Lower leg skin (tissue), 4 donors: Measurements from ENCODE around the gene TNFAIP2. TPM values are rescaled to one million over a fixed set of nuclear protein-coding genes. Genes with fewer than 3 reads are reported as not detected.

Experiments used
- DNase-seq, 2 donors: peaks; one replicate each; pipeline ENCODE4 v3.0.0-alpha.2; 2019; ENCODE audit warnings: low spot score in 2 of 2
- H3K4me3 ChIP-seq: fragments of 200-600 bp; sonication (generic); 2 replicates; pipeline ENCODE4 v1.5.1; 2017; ENCODE audit warnings: mild to moderate bottlenecking, low read depth; ENCODE audit not compliant: poor library complexity, severe bottlenecking
- CTCF ChIP-seq, 3 donors: fragments of 450-650 bp; IDR thresholded peaks; one replicate each; pipeline ENCODE4 v1.5.1; 2016; ENCODE audit warnings: antibody characterized with exemption in 3 of 3, mild to moderate bottlenecking in 3 of 3, moderate library complexity in 2 of 3
- POLR2A ChIP-seq, 2 donors: fragments of 450-650 bp; IDR thresholded peaks; one replicate each; pipeline ENCODE4 v1.6.1; 2016 to 2017; ENCODE audit warnings: antibody characterized with exemption in 2 of 2, mild to moderate bottlenecking in 1 of 2, moderate library complexity in 1 of 2
- WGBS, 2 donors: methylation state at CpG; one replicate each; pipeline ENCODE4 v1.1.5; 2018; 5-methylcytosine and 5-hydroxymethylcytosine counted together
- intact Hi-C: fragments of 100-400 bp; cut with DNase I; formaldehyde crosslinking; loops from one replicate; pipeline ENCODE4 v1.15.0; 2023; ENCODE audit warnings: low total_unique reads
- total RNA-seq, 4 donors: library from RNA; depleted of rRNA; stranded (reverse); fragments of >200 nt; gene quantifications; one replicate each; pipeline ENCODE4 v1.1.0, GENCODE V29; 2016

The TNFAIP2 gene
- total RNA-seq, 4 donors from 2014 or later: 8.2 to 33.6 (median 20.3) TPM

DNA sequence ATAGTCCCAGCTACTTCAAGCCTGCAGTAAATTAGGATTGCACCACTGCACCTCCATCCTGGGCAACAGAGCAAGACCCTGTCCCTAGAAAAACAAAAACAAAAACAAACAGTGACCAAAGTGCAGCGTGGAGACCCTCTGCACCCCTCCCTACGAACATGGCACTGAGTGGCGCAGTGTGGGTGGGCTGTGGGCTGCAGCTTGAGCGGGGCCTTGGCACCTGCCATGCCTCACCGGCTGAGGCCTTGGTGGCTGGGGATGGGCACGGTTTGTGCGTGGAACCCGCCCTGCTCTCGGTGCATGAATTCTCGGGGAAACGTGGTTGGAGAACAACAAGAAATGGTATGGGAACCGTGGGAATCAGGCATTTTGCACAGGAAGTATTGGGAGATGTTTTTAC, 60.8 kb downstream of the TNFAIP2 start:
- no peak for DNase-seq
- intact Hi-C loops: no loop called here
- TF ChIP-seq CTCF (IDR thresholded peaks at IDR 0.05): no peak
- TF ChIP-seq POLR2A (IDR thresholded peaks at IDR 0.05): no peak
- H3K4me3 ChIP-seq: no peak overlapping the region
- WGBS, 2 donors: 80 to 88% methylated on average over 12 of the region's 12 CpGs

DNA sequence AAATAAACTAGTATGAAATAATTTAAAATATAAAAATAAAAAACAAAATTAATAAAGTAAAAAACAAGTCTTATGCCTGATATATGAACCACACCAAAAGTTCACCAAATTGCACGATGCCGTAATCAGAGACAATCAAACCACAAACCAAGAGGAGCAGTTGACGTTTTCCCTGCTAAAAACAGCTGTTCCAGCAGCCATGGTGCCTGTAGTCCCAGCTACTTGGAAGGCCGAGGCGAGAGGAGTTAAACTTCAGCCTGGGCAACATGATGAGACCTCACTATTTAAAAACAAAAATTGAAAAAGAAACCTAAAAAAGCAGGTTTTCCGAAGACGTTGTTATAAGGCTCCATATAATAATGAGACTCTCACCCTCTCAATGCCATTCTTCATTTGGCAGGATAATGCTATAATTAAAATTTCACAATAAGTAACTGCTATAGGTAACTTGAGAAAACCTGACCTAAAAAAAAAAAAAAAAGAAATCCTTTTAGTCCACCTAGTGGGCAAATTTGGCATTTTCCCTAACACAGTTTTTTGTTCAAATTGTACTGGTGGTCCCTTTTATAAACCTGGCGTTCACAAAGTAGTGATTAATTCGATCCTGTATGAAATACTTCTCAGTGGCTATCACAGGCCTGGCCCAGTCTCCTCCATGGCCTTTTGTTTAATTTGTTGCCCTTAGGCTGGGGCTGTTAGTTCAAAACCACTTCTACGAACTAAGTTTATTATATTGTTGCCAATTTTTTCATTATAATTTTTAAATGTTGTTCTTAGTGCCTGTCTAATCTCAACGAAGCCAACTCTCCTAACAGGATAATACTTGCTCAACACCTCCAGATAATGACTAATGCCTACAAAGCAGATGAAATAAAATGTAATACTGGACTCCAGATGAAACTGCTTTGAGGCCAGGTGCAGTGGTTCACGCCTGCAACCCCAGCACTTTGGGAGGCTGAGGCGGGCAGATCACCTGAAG, 62.1 kb downstream of the TNFAIP2 start:
- H3K4me3 ChIP-seq: no peak overlapping the region
- intact Hi-C loops: no loop called here
- TF ChIP-seq CTCF (IDR thresholded peaks at IDR 0.05): peak in 1 of 3 donors; percentile 55
- no peak for TF ChIP-seq POLR2A (IDR thresholded peaks at IDR 0.05)
- WGBS, 2 donors: 32 to 37% methylated on average over 13 of the region's 13 CpGs
- DNase-seq: no peak

GRCh38 chr14:103186241-103186822, 63.1 kb downstream of the TNFAIP2 start:
- no peak overlapping the region for H3K4me3 ChIP-seq
- 50 to 60% methylated on average over 9 of the region's 9 CpGs for WGBS, 2 donors
- TF ChIP-seq POLR2A (IDR thresholded peaks at IDR 0.05) (no peak), CTCF (IDR thresholded peaks at IDR 0.05) (no peak)
- intact Hi-C loops: no loop called here
- DNase-seq: no peak

Other genes starting within 250 kb of the TNFAIP2 start
- gene AMN, start 200.8 kb upstream of the TNFAIP2 start, total RNA-seq: 10 to 100 TPM; 21.5 to 29.1 (median 24.1) TPM
- 100 to 1,000 TPM in 2 of 4 donors, 10 to 100 TPM in 2; 85.3 to 174 (median 101) TPM for gene CDC42BPB, start 65.9 kb upstream of the TNFAIP2 start, total RNA-seq
- gene LBHD2, start 39.3 kb upstream of the TNFAIP2 start, total RNA-seq: not detected
- under 1 TPM in 2 of 4 donors, not detected in 2; 0.64 to 0.75 TPM for gene EXOC3L4, start 28.7 kb upstream of the TNFAIP2 start, total RNA-seq
- 100 to 1,000 TPM; 125 to 168 (median 131) TPM for gene EIF5, start 210.8 kb downstream of the TNFAIP2 start, total RNA-seq